Esophagus squamous epithelium (tissue), 5 donors: ENCODE measurements around the gene NR2C2. TPM values are rescaled to one million over a fixed set of nuclear protein-coding genes. Genes with fewer than 3 reads are reported as not detected.

Experiments
- DNase-seq: peaks from one replicate; lab custom pipeline; 2025; lab: John Stamatoyannopoulos, UW
- H3K27ac ChIP-seq, 4 donors: fragments of 200-600 bp; sonication (generic); one replicate each; pipeline ENCODE4 v1.5.1; 2016 to 2019; ENCODE audit warnings: mild to moderate bottlenecking in 1 of 4
- H3K27me3 ChIP-seq, 4 donors: fragments of 200-600 bp; sonication (generic); 1 replicate in 3 of 4; 2 replicates in 1 of 4; pipeline versions ENCODE4 v1.5.1 to v1.6.0; 2017 to 2021; ENCODE audit warnings: antibody characterized with exemption in 1 of 4
- H3K36me3 ChIP-seq, 3 donors: fragments of 200-600 bp; sonication (generic); one replicate each; pipeline ENCODE4 v1.5.1; 2016 to 2019
- H3K4me1 ChIP-seq, 3 donors: fragments of 200-600 bp; sonication (generic); one replicate each; pipeline ENCODE4 v1.5.1; 2017 to 2019
- H3K4me3 ChIP-seq, 4 donors: fragments of 200-600 bp; sonication (generic); 1 replicate in 3 of 4; 2 replicates in 1 of 4; pipeline ENCODE4 v1.5.1; 2016 to 2019; ENCODE audit warnings: mild to moderate bottlenecking in 2 of 4, moderate library complexity in 1 of 4
- H3K9me3 ChIP-seq, 3 donors: fragments of 200-600 bp; sonication (generic); one replicate each; pipeline ENCODE4 v1.5.1; 2016 to 2019
- POLR2A ChIP-seq, 4 donors: fragments of 450-650 bp; IDR thresholded peaks; one replicate each; pipeline ENCODE4 v1.6.1; 2017; ENCODE audit warnings: antibody characterized with exemption in 4 of 4, mild to moderate bottlenecking in 4 of 4, moderate library complexity in 3 of 4
- WGBS, 2 donors: methylation state at CpG; one replicate each; pipeline ENCODE4 v1.1.5; 2018; 5-methylcytosine and 5-hydroxymethylcytosine counted together
- intact Hi-C: fragments of 100-400 bp; cut with DNase I; formaldehyde crosslinking; loops from one replicate; pipeline ENCODE4 v1.15.0; 2022
- total RNA-seq, 4 donors: library from RNA; depleted of rRNA; stranded (reverse); fragments of >200 nt; gene quantifications; one replicate each; pipeline ENCODE4 v1.1.0, GENCODE V29; 2016
- TF ChIP-seq, protein P1 (sequence below), 6 experiments: fragments of 450-650 bp in 4 of 6; fragments of 200-600 bp in 2 of 6; sonication (generic) in 2 of 6; IDR thresholded peaks; one replicate each; pipeline ENCODE4 v1.5.1; 2016 to 2019; ENCODE audit warnings: antibody characterized with exemption in 6 of 6, mild to moderate bottlenecking in 4 of 6, moderate library complexity in 4 of 6
- donor health status: DM: yes; HTN: yes; CAD: no.

NR2C2 gene
- total RNA-seq, 4 donors from 2014 or later: 14.1 to 37.2 (median 26.3) TPM

GRCh38 chr3:15086699-15087098 lies 139.3 kb downstream of the NR2C2 start:
- H3K4me3 ChIP-seq: no peak overlapping the region
- H3K27ac ChIP-seq: no peak overlapping the region
- no peak for DNase-seq
- no peaks in the 10 kb centered on the region for H3K27me3 ChIP-seq
- no peaks in the 10 kb centered on the region for H3K9me3 ChIP-seq
- H3K4me1 ChIP-seq: no peaks in the 10 kb centered on the region
- TF ChIP-seq POLR2A (IDR thresholded peaks at IDR 0.05): no peak
- TF ChIP-seq, protein P1, sequence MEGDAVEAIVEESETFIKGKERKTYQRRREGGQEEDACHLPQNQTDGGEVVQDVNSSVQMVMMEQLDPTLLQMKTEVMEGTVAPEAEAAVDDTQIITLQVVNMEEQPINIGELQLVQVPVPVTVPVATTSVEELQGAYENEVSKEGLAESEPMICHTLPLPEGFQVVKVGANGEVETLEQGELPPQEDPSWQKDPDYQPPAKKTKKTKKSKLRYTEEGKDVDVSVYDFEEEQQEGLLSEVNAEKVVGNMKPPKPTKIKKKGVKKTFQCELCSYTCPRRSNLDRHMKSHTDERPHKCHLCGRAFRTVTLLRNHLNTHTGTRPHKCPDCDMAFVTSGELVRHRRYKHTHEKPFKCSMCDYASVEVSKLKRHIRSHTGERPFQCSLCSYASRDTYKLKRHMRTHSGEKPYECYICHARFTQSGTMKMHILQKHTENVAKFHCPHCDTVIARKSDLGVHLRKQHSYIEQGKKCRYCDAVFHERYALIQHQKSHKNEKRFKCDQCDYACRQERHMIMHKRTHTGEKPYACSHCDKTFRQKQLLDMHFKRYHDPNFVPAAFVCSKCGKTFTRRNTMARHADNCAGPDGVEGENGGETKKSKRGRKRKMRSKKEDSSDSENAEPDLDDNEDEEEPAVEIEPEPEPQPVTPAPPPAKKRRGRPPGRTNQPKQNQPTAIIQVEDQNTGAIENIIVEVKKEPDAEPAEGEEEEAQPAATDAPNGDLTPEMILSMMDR (IDR thresholded peaks at IDR 0.05): no peak
- H3K36me3 ChIP-seq: peaks cover 13 to 98% (median 31%) of the 10 kb centered on the region in 3 donors
- 83 to 87% methylated on average over 2 of the region's 2 CpGs for WGBS, 2 donors
- intact Hi-C loops: no loop called here

- Histone ChIP-seq H3K9me3 (no peaks in the 10 kb centered on the region), H3K4me1 (no peaks in the 10 kb centered on the region), H3K36me3 (peaks cover 6 to 98% (median 23%) of the 10 kb centered on the region in 3 donors), H3K4me3 (no peak overlapping the region), H3K27me3 (no peaks in the 10 kb centered on the region), H3K27ac (no peak overlapping the region)
- intact Hi-C loops: no loop called here
- no peak for DNase-seq
- TF ChIP-seq, protein P1 (IDR thresholded peaks at IDR 0.05): no peak
- TF ChIP-seq POLR2A (IDR thresholded peaks at IDR 0.05): no peak
- 83 to 90% methylated on average over 1 of the region's 1 CpG for WGBS, 2 donors
Measured at GRCh38 chr3:15089201-15089600, 141.8 kb downstream of the NR2C2 start.

DNA sequence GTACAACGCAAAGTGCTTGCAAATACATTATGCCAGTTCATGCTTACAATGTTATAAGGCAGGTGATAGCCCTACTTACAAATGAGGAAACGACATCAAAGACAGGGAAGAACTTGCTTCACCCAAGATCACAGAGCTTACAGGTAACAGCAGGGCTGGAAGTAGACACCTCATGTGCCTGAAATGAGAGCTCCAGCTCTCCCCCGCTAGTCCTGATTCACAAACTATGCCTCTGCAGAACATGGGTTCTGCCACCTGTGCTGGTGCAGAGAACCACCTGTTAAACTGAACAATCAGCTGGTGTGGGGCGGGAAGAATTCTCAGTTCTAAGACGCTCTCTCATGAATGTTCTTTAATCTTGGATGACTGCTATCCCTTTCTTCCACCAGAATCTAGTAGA lies 144.2 kb downstream of the NR2C2 start:
- TF ChIP-seq, protein P1 (IDR thresholded peaks at IDR 0.05): no peak
- TF ChIP-seq POLR2A (IDR thresholded peaks at IDR 0.05): no peak
- no peaks in the 10 kb centered on the region for H3K4me1 ChIP-seq
- H3K4me3 ChIP-seq: no peak overlapping the region
- intact Hi-C loops: no loop called here
- no peak for DNase-seq
- no peaks in the 10 kb centered on the region for H3K27me3 ChIP-seq
- 90 to 93% methylated on average over 5 of the region's 5 CpGs for WGBS, 2 donors
- no peaks in the 10 kb centered on the region for H3K9me3 ChIP-seq
- no peak overlapping the region for H3K27ac ChIP-seq
- H3K36me3 ChIP-seq: peaks cover 7 to 97% (median 14%) of the 10 kb centered on the region in 3 donors

GRCh38 chr3:15092686-15093085 lies 145.3 kb downstream of the NR2C2 start:
- Histone ChIP-seq H3K36me3 (peaks cover 7 to 86% (median 14%) of the 10 kb centered on the region in 3 donors), H3K4me3 (no peak overlapping the region), H3K9me3 (no peaks in the 10 kb centered on the region), H3K27me3 (no peaks in the 10 kb centered on the region), H3K4me1 (peaks cover 2 to 9% (median 5%) of the 10 kb centered on the region in 3 donors), H3K27ac (no peak overlapping the region)
- intact Hi-C loops: no loop called here
- no peak for DNase-seq
- WGBS, 2 donors: 96 to 100% methylated on average over 1 of the region's 1 CpG
- no peak for TF ChIP-seq POLR2A (IDR thresholded peaks at IDR 0.05)
- TF ChIP-seq, protein P1 (IDR thresholded peaks at IDR 0.05): no peak

DNA sequence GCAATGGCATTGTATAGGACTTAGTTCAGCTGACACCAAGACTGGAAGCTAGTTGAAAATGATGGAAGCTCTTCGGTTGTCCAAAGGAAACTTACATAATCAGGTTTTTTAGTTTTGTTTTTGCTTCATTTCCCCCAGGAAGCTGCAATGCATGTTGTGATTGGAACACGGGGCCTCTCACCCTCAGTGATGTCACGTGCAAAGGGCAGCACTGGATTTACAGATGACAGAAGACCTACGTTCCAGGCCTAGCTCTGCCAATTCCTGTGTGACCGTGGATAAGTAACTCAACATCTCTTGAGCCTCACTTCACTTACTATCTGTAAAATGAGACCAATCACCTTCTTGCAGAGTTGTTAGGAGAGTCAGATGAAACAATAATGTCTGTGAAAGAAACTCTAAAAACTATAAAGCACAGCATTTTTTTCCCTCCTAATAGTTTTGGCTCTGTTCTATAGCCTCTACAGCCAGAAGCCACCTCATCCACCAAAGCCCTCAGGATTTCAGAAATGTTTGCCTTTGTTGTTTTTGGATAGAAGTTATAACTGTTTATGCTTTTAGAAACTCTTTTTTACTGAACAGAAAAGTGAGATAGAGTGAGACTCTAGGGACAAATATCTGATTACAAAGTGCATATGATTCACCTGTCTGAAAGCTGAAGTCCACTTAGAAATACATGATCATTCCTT lies 146.9 kb downstream of the NR2C2 start:
- DNase-seq: no peak
- no peaks in the 10 kb centered on the region for H3K27me3 ChIP-seq
- intact Hi-C loops: no loop called here
- H3K27ac ChIP-seq: no peak overlapping the region
- peaks cover 6 to 17% (median 10%) of the 10 kb centered on the region in 3 donors for H3K4me1 ChIP-seq
- WGBS, 2 donors: 70 to 82% methylated on average over 5 of the region's 5 CpGs
- no peaks in the 10 kb centered on the region for H3K9me3 ChIP-seq
- H3K4me3 ChIP-seq: no peak overlapping the region
- peaks cover 7 to 70% (median 9%) of the 10 kb centered on the region in 3 donors for H3K36me3 ChIP-seq
- TF ChIP-seq, protein P1 (IDR thresholded peaks at IDR 0.05): no peak
- no peak for TF ChIP-seq POLR2A (IDR thresholded peaks at IDR 0.05)
